ENCODE data around the gene PAX5.

The PAX5 gene

GRCh38 chr9:36902861-36903524 lies 131.1 kb downstream of the PAX5 start:
- no peak for DNase-seq (ENCODE audit: low spot score)

DNA sequence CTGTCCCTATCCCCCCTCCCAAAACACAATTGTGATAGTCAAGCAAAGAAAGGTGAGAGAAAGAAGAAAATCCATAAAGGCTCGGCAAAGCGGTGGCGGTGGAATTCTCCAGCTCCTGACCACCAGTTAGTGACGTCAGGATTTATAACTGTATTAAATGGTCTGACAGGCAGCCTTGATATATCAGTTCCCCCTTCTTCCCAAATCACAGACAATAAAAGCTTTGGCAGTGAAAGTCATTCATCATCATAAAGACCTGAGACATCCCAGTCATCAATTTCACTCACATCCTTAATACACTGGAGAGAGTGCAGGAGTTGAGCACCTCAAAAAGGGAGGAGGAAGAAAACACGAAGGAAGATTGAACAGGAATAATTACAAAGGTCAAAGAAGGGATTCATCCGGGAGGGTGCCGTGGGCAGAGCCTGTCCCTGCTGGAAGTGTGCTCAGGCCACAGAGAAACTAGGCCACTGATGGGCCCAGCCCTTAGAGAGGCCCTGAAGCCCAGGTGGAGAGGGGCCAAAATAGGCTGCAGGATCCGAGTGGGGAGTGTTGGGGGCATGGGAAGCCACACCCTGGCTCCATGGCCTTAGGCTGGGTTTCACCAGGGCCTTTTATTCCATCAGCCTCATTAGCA lies 131.9 kb downstream of the PAX5 start:
- DNase-seq (ENCODE audit: low spot score) = no peak

DNA sequence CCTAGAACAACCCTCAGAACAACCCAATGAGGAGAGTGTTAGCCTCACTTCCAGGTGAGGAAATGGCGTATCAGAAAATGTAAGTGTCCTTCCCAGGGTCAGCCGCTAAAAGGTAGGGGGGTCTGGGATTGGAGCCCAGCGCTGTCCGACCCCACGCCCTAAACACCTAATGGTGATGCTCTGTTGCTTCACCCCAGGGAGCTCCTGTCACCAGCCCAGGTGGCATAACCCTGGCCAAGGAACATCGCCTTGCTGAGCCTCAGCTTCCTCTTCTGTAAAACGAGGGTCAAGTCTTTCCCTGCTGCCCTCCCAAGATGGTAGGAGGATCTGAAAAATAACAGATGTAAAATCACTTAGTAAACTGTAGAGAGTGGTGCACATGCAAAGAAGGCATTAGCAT lies 132.5 kb downstream of the PAX5 start:
- no peak for DNase-seq (ENCODE audit: low spot score)

- no peak for DNase-seq (ENCODE audit: low spot score)
These were observed 133.2 kb downstream of the PAX5 start for GRCh38 chr9:36900856-36901220.

- no peak for DNase-seq (ENCODE audit: low spot score)
These were observed 133.8 kb downstream of the PAX5 start for GRCh38 chr9:36900136-36900855.

GRCh38 chr9:36899406-36899805 lies 134.7 kb downstream of the PAX5 start:
- DNase-seq (ENCODE audit: low spot score) = no peak

- DNase-seq (ENCODE audit: low spot score) = no peak
These were observed 135.5 kb downstream of the PAX5 start for GRCh38 chr9:36898431-36899020.

- DNase-seq (ENCODE audit: low spot score) = no peak
These were observed 136.6 kb downstream of the PAX5 start for GRCh38 chr9:36897478-36897877.

GRCh38 chr9:36897019-36897418 lies 137.0 kb downstream of the PAX5 start:
- no peak for DNase-seq (ENCODE audit: low spot score)

DNA sequence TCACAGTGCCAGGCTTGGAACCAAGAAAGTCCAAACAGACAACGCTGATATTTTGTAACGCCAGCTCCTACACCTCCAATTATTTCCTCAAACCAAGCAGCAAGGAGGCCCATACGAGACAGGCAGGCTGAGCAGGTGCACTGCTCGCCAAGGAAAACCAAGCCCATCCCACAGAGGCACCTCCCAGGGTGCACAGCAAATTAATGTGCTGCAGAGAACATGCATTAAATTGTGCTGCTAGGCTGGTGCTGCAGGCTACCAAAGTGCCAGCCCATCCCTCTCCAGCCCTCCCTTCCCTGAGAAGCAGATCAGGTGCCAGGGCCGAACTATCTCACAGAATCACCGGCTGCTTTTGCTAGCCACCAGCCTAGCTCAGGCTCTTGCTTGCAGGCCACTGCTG lies 137.8 kb downstream of the PAX5 start:
- no peak for DNase-seq (ENCODE audit: low spot score)

DNA sequence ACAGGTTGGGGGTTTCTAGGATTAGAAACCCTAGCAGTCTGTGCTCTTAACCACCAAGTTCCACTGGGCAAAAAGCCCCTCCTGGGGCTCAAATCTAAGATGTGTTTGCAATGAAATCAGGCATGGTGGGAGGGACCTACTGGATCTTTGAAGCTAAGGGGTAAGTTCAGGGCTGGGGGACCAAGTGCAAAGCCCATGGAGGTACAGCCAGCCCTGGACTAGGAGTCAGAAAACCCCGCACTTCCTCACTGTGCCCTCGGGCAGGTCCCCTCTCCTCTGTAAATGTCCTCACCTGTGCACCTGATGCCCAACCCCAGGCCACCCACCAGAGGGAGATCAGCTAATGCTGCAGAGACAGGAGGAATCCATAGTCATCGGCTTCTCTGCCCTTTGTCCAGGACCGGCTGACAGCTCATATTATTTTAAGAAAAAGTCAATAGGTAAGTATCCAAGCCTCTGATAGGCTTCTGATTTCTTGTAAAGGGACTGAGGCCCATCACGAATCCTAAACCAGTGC lies 138.3 kb downstream of the PAX5 start:
- no peak for DNase-seq (ENCODE audit: low spot score)

DNA sequence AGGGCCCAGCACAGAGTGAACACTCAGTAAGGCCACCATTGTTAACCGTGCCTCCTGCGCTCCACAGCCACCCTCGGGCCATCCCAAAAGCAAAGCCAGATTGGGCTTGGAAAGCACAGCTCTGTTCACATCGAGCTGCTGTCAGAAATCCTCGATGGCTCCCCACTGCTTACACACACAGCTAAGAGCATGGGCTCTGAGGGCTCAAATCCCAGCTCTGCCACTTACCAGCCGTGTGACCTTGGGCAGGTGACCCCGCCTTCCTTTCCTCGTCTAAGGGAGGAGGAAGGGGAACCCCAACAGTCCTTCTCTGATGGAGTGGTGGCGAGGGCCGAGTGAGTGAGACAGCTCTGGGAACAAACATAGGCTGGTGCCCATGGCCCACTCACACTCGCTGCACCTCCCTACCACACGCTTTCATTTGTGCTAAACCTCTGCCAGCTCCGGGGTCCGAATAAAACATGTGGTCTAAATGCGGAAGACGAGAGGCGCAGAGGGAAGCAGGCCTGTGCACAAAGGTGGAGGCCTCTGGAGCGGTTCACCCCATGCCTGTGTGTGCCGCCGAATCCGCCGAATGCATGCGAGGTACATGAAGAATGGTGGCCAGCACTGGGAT lies 139.3 kb downstream of the PAX5 start:
- DNase-seq (ENCODE audit: low spot score) = no peak

DNA sequence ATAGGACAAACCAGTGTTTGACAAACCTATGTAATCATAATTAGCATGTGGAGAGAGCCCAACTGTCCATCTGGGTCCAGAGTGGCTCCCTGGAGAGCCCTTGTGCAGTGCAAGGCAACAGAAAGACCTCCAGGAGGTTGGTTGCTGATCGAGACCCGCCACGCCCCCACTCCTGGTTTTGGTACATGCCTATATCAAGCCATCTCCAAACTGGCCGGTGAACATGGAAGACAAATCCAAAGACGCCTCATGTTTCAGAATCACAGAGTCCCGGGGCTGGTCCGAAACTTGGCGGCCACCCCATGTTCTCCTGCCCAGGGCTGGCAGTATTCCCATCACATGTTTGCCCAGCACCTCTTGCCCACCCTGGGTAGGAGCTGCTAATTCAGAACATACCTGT lies 140.2 kb downstream of the PAX5 start:
- no peak for DNase-seq (ENCODE audit: low spot score)

DNA sequence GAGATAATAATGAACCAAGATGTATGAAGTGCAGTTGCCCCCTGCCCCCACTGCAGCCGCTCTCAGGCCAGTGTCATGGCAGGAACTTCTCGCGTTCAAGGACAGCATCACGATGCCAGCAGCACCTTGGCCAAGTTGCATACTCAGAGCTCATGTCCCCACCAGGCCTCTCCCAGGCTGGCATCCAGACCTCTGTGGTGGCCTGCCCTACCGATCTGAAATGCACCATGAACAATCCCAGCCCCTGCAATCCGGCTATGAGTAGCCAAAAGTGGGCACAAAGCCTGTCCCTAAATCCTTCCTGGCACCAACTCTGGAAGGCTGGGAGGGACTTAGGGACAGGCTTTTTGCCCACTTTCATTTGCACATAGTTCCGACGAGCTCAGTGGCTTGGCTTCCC lies 140.9 kb downstream of the PAX5 start:
- no peak for DNase-seq (ENCODE audit: low spot score)

- DNase-seq (ENCODE audit: low spot score) = no peak
These were observed 141.8 kb downstream of the PAX5 start for GRCh38 chr9:36892279-36892678.

DNA sequence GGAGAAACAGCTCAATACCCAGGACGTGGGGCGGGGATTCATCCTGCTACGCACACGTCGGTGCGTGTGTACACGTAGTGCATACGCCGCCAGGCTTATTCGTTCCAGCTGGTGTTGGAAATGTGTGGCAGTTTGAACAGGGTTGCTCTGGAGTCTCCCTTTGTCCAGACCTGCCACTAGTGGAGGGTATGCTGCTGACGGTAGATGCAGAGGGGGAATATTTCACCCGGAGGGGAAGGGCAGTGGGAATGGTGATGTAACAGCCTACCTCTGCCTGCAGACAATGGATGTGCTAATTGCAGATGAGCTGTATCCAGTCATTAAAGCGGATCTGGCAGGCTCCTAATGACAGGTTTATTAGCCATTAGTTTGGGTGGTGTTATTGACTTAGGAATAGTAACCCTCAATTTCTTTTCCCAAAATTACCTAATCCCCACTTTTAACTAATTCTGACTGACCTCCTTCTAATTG lies 142.7 kb downstream of the PAX5 start:
- no peak for DNase-seq (ENCODE audit: low spot score)

- no peak for DNase-seq (ENCODE audit: low spot score)
These were observed 144.2 kb downstream of the PAX5 start for GRCh38 chr9:36889844-36890243.

DNA sequence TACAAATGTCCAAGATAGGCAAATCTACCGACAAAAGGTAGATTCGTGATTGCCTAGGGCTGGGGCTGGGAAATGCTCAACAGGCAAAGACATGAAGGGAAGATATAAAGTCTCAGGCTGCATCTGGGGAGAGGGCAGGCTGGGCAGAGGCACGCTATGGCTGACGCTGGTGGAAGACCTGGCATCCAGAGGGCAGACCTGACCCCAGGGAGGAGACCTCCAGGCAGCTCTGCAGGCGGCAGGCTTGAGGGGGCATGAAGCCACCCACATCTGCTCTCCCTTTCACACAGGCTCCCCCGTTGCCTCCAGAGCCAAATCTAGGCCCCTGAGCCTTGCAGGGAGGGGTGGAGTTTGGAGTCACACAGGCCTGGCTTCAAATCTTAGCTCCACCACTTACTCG lies 145.5 kb downstream of the PAX5 start:
- DNase-seq (ENCODE audit: low spot score) = no peak

DNA sequence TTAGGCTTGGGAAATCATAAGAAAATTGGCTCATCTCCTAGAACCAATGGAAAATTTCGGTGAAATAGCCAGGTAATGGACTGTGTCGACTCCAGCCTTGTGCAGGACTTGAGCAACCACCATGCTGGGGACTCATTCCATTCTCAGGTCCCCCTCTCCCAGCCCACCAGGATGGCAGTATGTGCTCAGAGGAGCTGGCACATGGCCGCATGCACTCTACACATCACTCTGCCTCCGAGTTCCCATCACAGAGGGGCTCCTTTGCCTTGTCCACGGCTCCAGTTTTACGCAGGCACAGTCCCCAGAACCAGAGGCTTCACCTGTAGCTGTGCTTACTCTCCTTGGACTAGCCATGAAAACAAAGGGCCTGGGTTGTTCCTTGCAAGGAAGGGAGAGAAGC lies 149.3 kb downstream of the PAX5 start:
- DNase-seq (ENCODE audit: low spot score) = no peak

DNA sequence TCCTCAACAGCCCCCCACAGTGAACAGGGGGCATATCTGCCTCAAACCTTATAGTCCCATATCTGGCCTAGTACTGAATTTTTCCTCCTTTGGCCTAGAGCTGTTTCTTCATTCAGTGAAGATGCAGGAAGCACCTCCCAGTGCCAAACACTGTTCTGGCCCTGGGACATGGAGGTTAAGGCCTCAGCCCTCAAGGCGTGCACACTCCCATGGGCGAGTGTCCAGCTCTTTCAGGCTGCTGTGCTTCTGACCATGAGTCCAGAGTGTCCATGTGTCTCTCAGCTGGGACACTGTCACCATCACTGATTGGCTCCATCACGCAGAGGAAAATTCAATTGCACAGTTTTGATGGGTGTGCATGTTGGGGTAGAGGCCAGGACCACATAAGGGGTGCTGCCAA lies 151.5 kb downstream of the PAX5 start:
- DNase-seq (ENCODE audit: low spot score) = no peak

- no peak for DNase-seq (ENCODE audit: low spot score)
These were observed 152.2 kb downstream of the PAX5 start for GRCh38 chr9:36881743-36882441.

Data from SK-N-DZ (cell line).